Caco-2 (cell line): ENCODE measurements around the gene ARHGAP30. TPM values are rescaled to one million over a fixed set of nuclear protein-coding genes. Genes with fewer than 3 reads are reported as not detected.

Experiments
- BruUV-seq: library from RNA; stranded (reverse); fragments of 400-500 nt; replicated peaks from 2 replicates; lab custom pipeline; 2021; lab: Mats Ljungman, UMichigan
- CTCF ChIA-PET: fragments of 300-600 bp; sonication (Branson Sonifier 250); formaldehyde crosslinking; loops from one replicate; lab custom pipeline; 2022; ENCODE audit warnings: antibody characterized with exemption; lab: Charles Lee
- POLR2A ChIA-PET: fragments of 300-600 bp; sonication (Branson Sonifier 250); formaldehyde crosslinking; loops from one replicate; lab custom pipeline; 2022; ENCODE audit warnings: antibody characterized with exemption; lab: Charles Lee
- DNase-seq, 2 experiments: peaks; one replicate each; pipeline versions ENCODE4 v3.0.0 to v3.0.0-alpha.2; 2020 to 2022
- H3K27me3 ChIP-seq: replicated peaks from 2 replicates; pipeline ENCODE4 v1.6.0; 2011; ENCODE audit warnings: low read length; ENCODE audit not compliant: control insufficient read depth, insufficient read depth
- H3K36me3 ChIP-seq: 2 replicates; pipeline ENCODE4 v1.5.1; 2011; ENCODE audit warnings: low read length; ENCODE audit not compliant: control insufficient read depth, insufficient read depth
- H3K4me1 ChIP-seq: fragments of 250-450 bp; sonication (Bioruptor Pico); 2 replicates; pipeline ENCODE4 v1.5.1; 2020; ENCODE audit warnings: mild to moderate bottlenecking
- H3K4me3 ChIP-seq: 2 replicates; pipeline ENCODE4 v1.5.1; 2011; ENCODE audit warnings: low read depth, mild to moderate bottlenecking, control low read depth, low read length
- H3K9me3 ChIP-seq: fragments of 250-450 bp; sonication (Bioruptor Pico); 2 replicates; pipeline ENCODE4 v1.5.1; 2020; ENCODE audit warnings: mild to moderate bottlenecking, moderate library complexity
- H3K27ac Mint-ChIP-seq: one replicate; pipeline ENCODE4 v1.8.0; 2022; ENCODE audit warnings: mixed read lengths; ENCODE audit not compliant: unreplicated experiment
- H3K27me3 Mint-ChIP-seq: one replicate; pipeline ENCODE4 v1.8.0; 2022; ENCODE audit warnings: mixed read lengths; ENCODE audit not compliant: insufficient read depth, unreplicated experiment
- H3K36me3 Mint-ChIP-seq: one replicate; pipeline ENCODE4 v1.8.0; 2022; ENCODE audit warnings: mild to moderate bottlenecking, mixed read lengths; ENCODE audit not compliant: insufficient read depth, unreplicated experiment
- H3K4me1 Mint-ChIP-seq: one replicate; pipeline ENCODE4 v1.8.0; 2022; ENCODE audit warnings: low read depth, mixed read lengths; ENCODE audit not compliant: unreplicated experiment
- H3K4me3 Mint-ChIP-seq: one replicate; pipeline ENCODE4 v1.8.0; 2022; ENCODE audit warnings: mild to moderate bottlenecking, moderate library complexity, mixed read lengths; ENCODE audit not compliant: unreplicated experiment
- H3K9me3 Mint-ChIP-seq: one replicate; pipeline ENCODE4 v1.8.0; 2022; ENCODE audit warnings: mixed read lengths; ENCODE audit not compliant: unreplicated experiment
- intact Hi-C: fragments of 100-400 bp; cut with micrococcal nuclease; formaldehyde crosslinking; loops from one replicate; pipeline ENCODE4 v1.10.0; 2022; ENCODE audit not compliant: unreplicated experiment
- total RNA-seq: library from RNA; stranded (reverse); gene quantifications from 2 replicates; pipeline ENCODE4 v1.2.3, GENCODE V29; 2022
- TF ChIP-seq, protein P1 (sequence below), 2 experiments: fragments of 200-600 bp in 1 of 2; IDR thresholded peaks; 1 replicate in 1 of 2; 2 replicates in 1 of 2; pipeline versions ENCODE4 v1.5.1 to v1.8.0; 2011 to 2022; ENCODE audit warnings: antibody characterized with exemption in 1 of 2, control low read depth in 1 of 2, inconsistent platforms in 1 of 2, low read depth in 1 of 2, low read length in 1 of 2, mild to moderate bottlenecking in 1 of 2, moderate library complexity in 1 of 2; ENCODE audit not compliant: insufficient read depth in 1 of 2, severe bottlenecking in 1 of 2, unreplicated experiment in 1 of 2

The ARHGAP30 gene
- total RNA-seq, 1 experiment from 2014 or later = not detected

DNA sequence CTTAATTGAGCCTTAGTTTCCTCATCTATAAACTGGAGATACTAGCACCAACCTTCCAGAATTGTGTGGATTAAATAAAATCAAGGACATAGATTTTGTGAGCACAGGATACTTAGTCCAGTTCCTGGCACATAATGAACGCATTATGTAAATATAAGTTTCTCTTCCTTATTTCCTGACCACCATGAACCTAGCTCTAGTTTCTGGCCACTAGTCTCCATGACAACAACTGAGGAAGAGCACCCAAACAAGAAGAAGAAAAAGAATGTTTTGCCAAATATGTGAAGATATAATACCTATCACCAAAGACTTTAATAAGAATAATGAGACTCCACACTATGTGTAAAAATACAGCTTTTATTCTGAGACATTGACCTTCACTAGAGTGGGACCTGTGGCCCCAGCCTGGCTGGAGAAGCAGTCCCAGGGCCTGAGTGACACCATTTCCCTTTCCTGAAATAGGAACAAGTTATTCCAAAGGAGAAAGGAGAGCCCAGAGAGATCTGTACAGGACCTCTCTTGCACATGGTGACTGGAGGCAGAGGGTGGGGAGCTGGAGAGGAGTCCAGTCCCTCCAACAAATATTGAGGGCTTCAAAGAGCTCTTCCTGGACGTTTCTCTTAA lies 23.0 kb downstream of the ARHGAP30 start:
- POLR2A ChIA-PET = interaction anchor here (0.9 to 3.7 kb wide), 4 partner anchors 25 to 268 kb away, joined by 3 to 84 read pairs (median 7); partner anchors contain the start of genes F11R and SDHC
- intact Hi-C loops = no loop called here
- H3K9me3 Mint-ChIP-seq = peaks cover 13% of the 10 kb centered on the region
- H3K36me3 ChIP-seq = peaks cover 5% of the 10 kb centered on the region
- no peaks in the 10 kb centered on the region for H3K27me3 ChIP-seq
- H3K4me1 ChIP-seq = peaks cover 12% of the 10 kb centered on the region
- no peaks in the 10 kb centered on the region for H3K27me3 Mint-ChIP-seq
- BruUV-seq = no TSS peak
- H3K4me1 Mint-ChIP-seq = peaks cover under 1% of the 10 kb centered on the region
- TF ChIP-seq, protein P1, sequence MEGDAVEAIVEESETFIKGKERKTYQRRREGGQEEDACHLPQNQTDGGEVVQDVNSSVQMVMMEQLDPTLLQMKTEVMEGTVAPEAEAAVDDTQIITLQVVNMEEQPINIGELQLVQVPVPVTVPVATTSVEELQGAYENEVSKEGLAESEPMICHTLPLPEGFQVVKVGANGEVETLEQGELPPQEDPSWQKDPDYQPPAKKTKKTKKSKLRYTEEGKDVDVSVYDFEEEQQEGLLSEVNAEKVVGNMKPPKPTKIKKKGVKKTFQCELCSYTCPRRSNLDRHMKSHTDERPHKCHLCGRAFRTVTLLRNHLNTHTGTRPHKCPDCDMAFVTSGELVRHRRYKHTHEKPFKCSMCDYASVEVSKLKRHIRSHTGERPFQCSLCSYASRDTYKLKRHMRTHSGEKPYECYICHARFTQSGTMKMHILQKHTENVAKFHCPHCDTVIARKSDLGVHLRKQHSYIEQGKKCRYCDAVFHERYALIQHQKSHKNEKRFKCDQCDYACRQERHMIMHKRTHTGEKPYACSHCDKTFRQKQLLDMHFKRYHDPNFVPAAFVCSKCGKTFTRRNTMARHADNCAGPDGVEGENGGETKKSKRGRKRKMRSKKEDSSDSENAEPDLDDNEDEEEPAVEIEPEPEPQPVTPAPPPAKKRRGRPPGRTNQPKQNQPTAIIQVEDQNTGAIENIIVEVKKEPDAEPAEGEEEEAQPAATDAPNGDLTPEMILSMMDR (IDR thresholded peaks at IDR 0.05; ENCODE audit: insufficient read depth in 1 of 2, low read depth in 1 of 2, low read length in 1 of 2, severe bottlenecking in 1 of 2, unreplicated experiment in 1 of 2) = no peak
- peaks cover 12% of the 10 kb centered on the region; the same call in 1 of the 2 replicates for H3K9me3 ChIP-seq
- peaks cover 20% of the 10 kb centered on the region for H3K36me3 Mint-ChIP-seq
- H3K4me3 ChIP-seq = peak overlapping the region; percentile 76
- no peak for DNase-seq
- peak overlapping the region; percentile 90 for H3K4me3 Mint-ChIP-seq
- CTCF ChIA-PET = interaction anchor here (0.7 to 2.3 kb wide), 4 partner anchors 8 to 215 kb away, joined by 3 to 10 read pairs (median 4); partner anchors contain the start of gene F11R
- H3K27ac Mint-ChIP-seq = peak overlapping the region; percentile 95

DNA sequence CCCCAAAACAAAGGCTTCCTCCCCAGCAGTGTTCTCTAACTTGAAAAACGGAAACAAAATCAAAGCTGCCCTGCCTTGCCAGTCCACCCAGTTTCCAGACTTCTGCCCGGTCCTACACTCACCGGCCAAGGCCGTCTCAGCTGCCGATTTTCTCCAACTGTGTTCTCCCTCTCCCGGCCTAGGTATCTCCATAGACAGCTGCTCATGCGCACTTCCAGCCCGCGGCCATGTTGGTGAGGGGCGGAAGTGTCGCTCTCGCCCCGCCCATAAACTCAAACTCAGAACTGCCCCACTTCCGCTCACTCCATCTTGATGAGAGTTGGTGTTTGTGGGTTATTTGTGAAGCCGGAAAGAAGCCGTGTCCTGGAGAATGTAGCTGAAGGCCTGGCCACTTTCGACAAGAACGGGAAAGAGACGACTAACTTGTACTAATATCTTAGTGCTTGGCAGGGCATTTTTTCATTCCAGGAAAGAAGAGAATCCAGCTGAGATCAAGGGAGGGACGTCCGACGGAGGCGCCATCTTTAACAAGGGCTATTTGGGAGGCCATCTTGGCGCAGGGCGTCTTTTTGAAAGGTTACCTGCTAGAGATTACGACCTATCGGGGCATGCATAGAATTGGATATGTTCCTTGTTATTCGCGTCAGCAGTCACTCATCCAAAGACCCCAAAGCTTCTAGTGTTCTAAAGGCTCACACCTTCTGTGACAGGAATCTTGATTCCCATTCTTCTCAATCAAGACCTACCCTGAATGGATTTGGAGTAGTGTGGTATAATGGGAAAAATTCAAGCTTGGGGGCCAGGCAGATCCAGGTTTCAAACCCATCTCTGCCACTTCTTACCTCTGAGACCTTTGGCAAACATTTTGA lies 23.7 kb downstream of the ARHGAP30 start, which contains the start of gene USF1:
Gene USF1 (minus strand): TSS at position 242 of the 869 bp plus-strand sequence. CDS start 2,702 bp downstream, outside the sequence.
- Mint-ChIP-seq H3K4me1 (no peaks in the 10 kb centered on the region), H3K27me3 (no peaks in the 10 kb centered on the region), H3K27ac (peak within 1 kb of the TSS; percentile 95), H3K4me3 (peak within 1 kb of the TSS; percentile 90), H3K9me3 (peaks cover 13% of the 10 kb centered on the region), H3K36me3 (peaks cover 27% of the 10 kb centered on the region)
- TF ChIP-seq, protein P1 (IDR thresholded peaks at IDR 0.05; ENCODE audit: insufficient read depth in 1 of 2, low read depth in 1 of 2, low read length in 1 of 2, severe bottlenecking in 1 of 2, unreplicated experiment in 1 of 2) = no peak
- H3K4me3 ChIP-seq = peak within 1 kb of the TSS; percentile 76
- intact Hi-C loops = loop anchor here (1.0 kb wide), 3 partner anchors 25 to 52 kb away; partner anchors contain the start of genes F11R and KLHDC9
- H3K9me3 ChIP-seq = peaks cover 12% of the 10 kb centered on the region; the same call in 1 of the 2 replicates
- DNase-seq = peak; percentile 94 to 95
- peaks cover 5% of the 10 kb centered on the region for H3K36me3 ChIP-seq
- ChIA-PET CTCF (interaction anchor here (0.7 to 2.6 kb wide), 7 partner anchors 9 to 215 kb away, joined by 3 to 14 read pairs (median 4); partner anchors contain the start of gene F11R), POLR2A (interaction anchor here (0.7 to 3.7 kb wide), 7 partner anchors 24 to 268 kb away, joined by 3 to 84 read pairs (median 6); partner anchors contain the start of genes DEDD, F11R, NIT1 and PFDN2)
- BruUV-seq = TSS peak; percentile 85
- H3K27me3 ChIP-seq = no peaks in the 10 kb centered on the region
- peaks cover 6% of the 10 kb centered on the region for H3K4me1 ChIP-seq
